Skeletal muscle tissue (tissue), 4 donors: ENCODE results near the gene ST7. TPM values are rescaled to one million over a fixed set of nuclear protein-coding genes. Genes with fewer than 3 reads are reported as not detected.

Experiments
- H3K27ac ChIP-seq: one replicate; pipeline ENCODE4 v1.7.0; 2013; ENCODE audit warnings: mild to moderate bottlenecking, low read depth, low read length, inconsistent platforms
- H3K27me3 ChIP-seq, 3 donors: one replicate each; pipeline ENCODE4 v1.7.0; 2013; ENCODE audit warnings: low read length in 3 of 3; ENCODE audit not compliant: control insufficient read depth in 3 of 3, insufficient read depth in 3 of 3
- H3K36me3 ChIP-seq, 3 donors: one replicate each; pipeline ENCODE4 v1.7.0; 2013; ENCODE audit warnings: low read length in 3 of 3; ENCODE audit not compliant: control insufficient read depth in 3 of 3, insufficient read depth in 3 of 3
- H3K4me1 ChIP-seq, 3 donors: one replicate each; pipeline ENCODE4 v1.7.0; 2013; ENCODE audit warnings: low read length in 3 of 3, mild to moderate bottlenecking in 3 of 3; ENCODE audit not compliant: control insufficient read depth in 3 of 3, insufficient read depth in 3 of 3
- H3K4me3 ChIP-seq, 3 donors: one replicate each; pipeline ENCODE4 v1.7.0; 2013; ENCODE audit warnings: low read length in 3 of 3
- H3K9ac ChIP-seq, 3 donors: one replicate each; pipeline ENCODE4 v1.7.0; 2013; ENCODE audit warnings: low read length in 3 of 3, mild to moderate bottlenecking in 3 of 3, moderate library complexity in 2 of 3, low read depth in 1 of 3
- H3K9me3 ChIP-seq, 3 donors: one replicate each; pipeline ENCODE4 v1.7.0; 2013; ENCODE audit warnings: low read length in 3 of 3; ENCODE audit not compliant: control insufficient read depth in 3 of 3
- total RNA-seq: library from RNA; depleted of rRNA; stranded (reverse); fragments of >200 nt; gene quantifications from one replicate; pipeline ENCODE4 v1.2.3, GENCODE V29; 2014
- donor health status: Osteomylitis.

ST7 gene
- total RNA-seq, 1 donor from 2014 or later: 23.0 TPM

GRCh38 chr7:117165656-117166055 is 212.4 kb downstream of the ST7 start:
- H3K9ac ChIP-seq: no peak overlapping the region
- no peaks in the 10 kb centered on the region for H3K36me3 ChIP-seq
- no peaks in the 10 kb centered on the region for H3K9me3 ChIP-seq
- H3K27me3 ChIP-seq: no peaks in the 10 kb centered on the region
- H3K4me3 ChIP-seq: no peak overlapping the region
- H3K4me1 ChIP-seq: peaks cover 0 to 4% (median 0%) of the 10 kb centered on the region in 3 donors
- H3K27ac ChIP-seq: no peak overlapping the region

- H3K4me1 ChIP-seq: peaks cover 0 to 3% (median 0%) of the 10 kb centered on the region in 3 donors
- H3K27ac ChIP-seq: no peak overlapping the region
- H3K9me3 ChIP-seq: no peaks in the 10 kb centered on the region
- H3K27me3 ChIP-seq: no peaks in the 10 kb centered on the region
- no peak overlapping the region for H3K4me3 ChIP-seq
- no peak overlapping the region for H3K9ac ChIP-seq
- H3K36me3 ChIP-seq: peaks cover 0 to 13% (median 9%) of the 10 kb centered on the region in 3 donors
These were observed 216.6 kb downstream of the ST7 start for GRCh38 chr7:117169907-117170306.

GRCh38 chr7:117171106-117171505 is 217.8 kb downstream of the ST7 start:
- Histone ChIP-seq H3K4me1 (no peaks in the 10 kb centered on the region), H3K36me3 (peaks cover 0 to 13% (median 9%) of the 10 kb centered on the region in 3 donors), H3K9ac (no peak overlapping the region), H3K9me3 (no peaks in the 10 kb centered on the region), H3K27ac (no peak overlapping the region), H3K4me3 (no peak overlapping the region), H3K27me3 (no peaks in the 10 kb centered on the region)

GRCh38 chr7:117172283-117172682 is 219.0 kb downstream of the ST7 start:
- H3K9ac ChIP-seq: no peak overlapping the region
- no peaks in the 10 kb centered on the region for H3K27me3 ChIP-seq
- no peaks in the 10 kb centered on the region for H3K9me3 ChIP-seq
- peaks cover 0 to 13% (median 9%) of the 10 kb centered on the region in 3 donors for H3K36me3 ChIP-seq
- H3K4me1 ChIP-seq: no peaks in the 10 kb centered on the region
- no peak overlapping the region for H3K4me3 ChIP-seq
- H3K27ac ChIP-seq: no peak overlapping the region

DNA sequence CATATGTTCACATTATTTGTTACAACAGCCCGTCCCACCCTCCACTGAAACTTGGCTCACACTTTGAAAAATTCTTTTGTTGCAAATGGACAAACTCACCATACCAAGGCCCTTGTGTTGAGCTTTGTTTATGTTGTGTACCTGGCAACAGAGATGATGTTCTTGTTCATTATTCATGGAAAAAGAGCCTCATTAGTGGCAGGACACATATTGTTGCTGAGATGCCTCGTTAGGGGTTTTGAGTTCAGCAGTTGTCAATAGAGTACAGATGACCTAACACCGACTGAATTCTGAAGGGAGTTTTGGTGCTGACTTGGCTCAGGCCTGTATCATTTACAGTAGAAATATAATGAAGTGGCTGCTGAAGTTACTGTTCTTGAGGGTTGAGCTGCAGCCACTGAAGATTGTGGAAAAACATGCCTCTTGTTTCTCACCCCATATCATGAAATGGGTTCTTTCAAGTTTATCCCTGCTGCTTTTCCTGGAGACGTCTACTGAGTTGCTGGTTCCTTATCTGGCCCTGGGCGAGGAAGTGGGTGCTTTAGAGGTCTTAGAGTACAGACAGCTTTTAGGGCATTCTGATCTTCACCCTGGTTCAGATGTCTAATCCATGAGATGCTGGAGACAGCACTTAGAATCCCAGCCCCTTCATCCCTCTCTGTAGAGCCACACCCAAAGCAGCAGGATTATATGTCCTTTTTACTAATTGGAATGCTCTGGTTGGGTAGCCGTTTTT is 219.9 kb downstream of the ST7 start:
- H3K36me3 ChIP-seq: peaks cover 0 to 13% (median 9%) of the 10 kb centered on the region in 3 donors
- H3K4me1 ChIP-seq: no peaks in the 10 kb centered on the region
- H3K9me3 ChIP-seq: no peaks in the 10 kb centered on the region
- no peak overlapping the region for H3K9ac ChIP-seq
- no peak overlapping the region for H3K4me3 ChIP-seq
- no peak overlapping the region for H3K27ac ChIP-seq
- H3K27me3 ChIP-seq: no peaks in the 10 kb centered on the region

DNA sequence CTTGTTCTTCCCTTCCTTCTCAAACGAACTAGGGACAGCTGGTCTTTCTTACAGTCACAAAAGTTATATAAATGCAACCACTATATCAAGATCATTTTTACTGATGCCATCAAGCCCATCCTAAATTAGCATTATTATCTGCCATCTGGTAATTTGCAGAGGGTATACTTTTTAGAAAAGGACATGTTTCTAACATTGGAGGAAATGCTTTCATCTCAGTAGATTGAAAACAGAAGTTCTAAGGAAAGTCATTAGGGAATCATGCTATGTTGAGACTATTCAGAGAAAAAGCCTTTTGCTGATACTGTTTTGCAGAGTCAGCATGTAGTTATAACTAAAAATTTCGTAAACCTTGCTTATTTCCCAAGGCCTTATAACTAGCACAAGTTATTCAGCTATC is 222.9 kb downstream of the ST7 start:
- Histone ChIP-seq H3K4me1 (no peaks in the 10 kb centered on the region), H3K4me3 (no peak overlapping the region), H3K36me3 (peaks cover 0 to 9% (median 6%) of the 10 kb centered on the region in 3 donors), H3K9ac (no peak overlapping the region), H3K27me3 (no peaks in the 10 kb centered on the region), H3K9me3 (no peaks in the 10 kb centered on the region), H3K27ac (no peak overlapping the region)

- no peaks in the 10 kb centered on the region for H3K9me3 ChIP-seq
These were observed 225.3 kb downstream of the ST7 start for GRCh38 chr7:117178600-117178999.

DNA sequence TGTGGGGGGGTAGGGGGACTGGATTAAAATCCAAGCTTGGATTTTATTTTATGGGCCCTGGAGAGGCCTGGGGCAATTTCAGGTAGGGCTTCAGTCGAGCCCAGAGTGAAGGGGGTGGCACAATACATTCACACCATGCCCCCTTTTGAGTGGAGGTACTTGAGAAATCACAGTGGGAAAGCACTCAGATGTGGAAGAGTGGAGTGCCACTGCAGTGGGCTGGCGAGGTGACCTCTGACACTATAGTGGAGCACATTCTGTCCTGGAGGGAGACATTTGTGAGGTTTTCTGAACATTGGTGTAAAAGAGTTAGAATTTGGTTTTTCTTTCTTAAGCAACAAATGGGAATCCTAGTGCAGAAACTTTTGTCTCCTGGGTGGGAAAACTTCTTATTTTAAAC is 226.4 kb downstream of the ST7 start:
- no peaks in the 10 kb centered on the region for H3K36me3 ChIP-seq
- no peaks in the 10 kb centered on the region for H3K4me1 ChIP-seq
- no peak overlapping the region for H3K27ac ChIP-seq
- no peaks in the 10 kb centered on the region for H3K27me3 ChIP-seq
- H3K4me3 ChIP-seq: no peak overlapping the region
- no peaks in the 10 kb centered on the region for H3K9me3 ChIP-seq
- no peak overlapping the region for H3K9ac ChIP-seq

More at GRCh38 chr7:117178600-117178999, 225.3 kb downstream of the ST7 start:
- no peak overlapping the region for H3K9ac ChIP-seq
- no peaks in the 10 kb centered on the region for H3K36me3 ChIP-seq
- H3K27ac ChIP-seq: no peak overlapping the region
- H3K27me3 ChIP-seq: no peaks in the 10 kb centered on the region
- no peaks in the 10 kb centered on the region for H3K4me1 ChIP-seq
- H3K4me3 ChIP-seq: no peak overlapping the region

- no peak overlapping the region for H3K9ac ChIP-seq
- no peaks in the 10 kb centered on the region for H3K4me1 ChIP-seq
- H3K9me3 ChIP-seq: no peaks in the 10 kb centered on the region
- H3K4me3 ChIP-seq: no peak overlapping the region
- no peaks in the 10 kb centered on the region for H3K36me3 ChIP-seq
- H3K27ac ChIP-seq: no peak overlapping the region
- no peaks in the 10 kb centered on the region for H3K27me3 ChIP-seq
These were observed 230.4 kb downstream of the ST7 start for GRCh38 chr7:117183729-117184128.

DNA sequence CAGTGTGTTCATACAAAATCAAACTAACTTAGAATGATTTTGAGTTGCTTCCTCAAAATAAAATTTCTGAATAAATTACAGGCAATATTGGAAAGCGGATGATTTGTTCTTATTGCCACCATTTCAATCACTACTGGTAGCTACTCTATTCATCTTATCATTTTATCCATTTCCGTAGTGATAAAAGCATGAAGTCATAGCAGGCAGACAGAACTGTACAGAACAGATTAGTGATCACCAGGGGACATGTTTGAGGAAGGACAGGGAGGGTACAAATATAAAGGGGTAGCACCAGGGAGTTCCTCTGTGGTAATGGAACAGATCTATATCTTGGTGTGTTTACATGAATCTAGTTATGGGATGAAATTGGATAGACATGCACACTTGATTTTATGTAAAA is 231.1 kb downstream of the ST7 start:
- no peaks in the 10 kb centered on the region for H3K27me3 ChIP-seq
- no peaks in the 10 kb centered on the region for H3K9me3 ChIP-seq
- H3K4me1 ChIP-seq: no peaks in the 10 kb centered on the region
- H3K9ac ChIP-seq: no peak overlapping the region
- H3K4me3 ChIP-seq: no peak overlapping the region
- H3K36me3 ChIP-seq: peaks cover 0 to 4% (median 2%) of the 10 kb centered on the region in 3 donors
- no peak overlapping the region for H3K27ac ChIP-seq
